ENCODE results near the gene PIM2. TPM values are rescaled to one million over a fixed set of nuclear protein-coding genes. Genes with fewer than 3 reads are reported as not detected.
"Not testable (repeated sequence)": the region's sequence is repeated elsewhere in the genome, so short reads cannot be mapped to it uniquely, and the experiment has no call there.

PIM2 gene
- total and polyA plus RNA-seq, 2 of the 4 experiments (the other 2 are of a cell fraction) = 7.3 to 9.4 TPM

DNA sequence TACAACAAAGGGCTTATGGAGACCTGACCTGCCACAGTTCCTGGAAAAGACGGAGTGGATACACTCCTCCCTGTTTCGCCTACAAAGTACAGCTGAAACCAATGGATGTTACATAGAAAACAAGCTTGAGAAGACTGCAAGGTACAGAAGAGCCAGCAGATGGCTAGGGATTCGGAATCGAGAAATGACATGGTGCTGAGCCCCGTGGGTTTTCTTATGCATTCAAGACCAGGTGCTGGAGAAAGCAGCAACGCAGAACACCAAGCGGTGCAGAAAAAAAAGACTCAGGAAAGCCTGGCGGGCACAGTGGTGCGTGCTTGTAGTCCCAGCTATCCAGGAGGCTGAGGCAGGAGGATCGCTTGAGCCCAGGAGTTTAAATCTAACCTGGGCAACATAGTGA lies 35.1 kb downstream of the PIM2 start:
- Histone ChIP-seq H2BK20ac (ENCODE audit: low read depth, low read length) (no peak overlapping the region), H2AK5ac (ENCODE audit: low read depth, low read length) (no peak overlapping the region), H3K36me3 (ENCODE audit: control insufficient read depth, insufficient read depth, low read length) (no peaks in the 10 kb centered on the region), H3K23ac (ENCODE audit: low read depth, low read length) (no peak overlapping the region), H3K27me3 (ENCODE audit: control insufficient read depth, insufficient read depth, low read length) (no peaks in the 10 kb centered on the region), H3K27ac (ENCODE audit: insufficient read depth, low read length) (no peak overlapping the region), H4K5ac (ENCODE audit: low read depth, low read length) (no peak overlapping the region), H3K9me1 (ENCODE audit: insufficient read depth, low read length) (no peaks in the 10 kb centered on the region), H3K4ac (ENCODE audit: low read depth, low read length) (no peak overlapping the region), H2BK15ac (ENCODE audit: low read depth, low read length) (no peak overlapping the region), H2BK120ac (ENCODE audit: low read depth, low read length) (no peak overlapping the region), H3K79me1 (ENCODE audit: low read depth in 1 of 2, low read length in 2 of 2) (no peaks in the 10 kb centered on the region), H2AFZ (replicated peaks; ENCODE audit: low read length, poor library complexity) (no peak overlapping the region), H2BK5ac (ENCODE audit: low read depth, low read length, poor library complexity, severe bottlenecking) (no peak overlapping the region), H3K18ac (ENCODE audit: low read depth, low read length) (no peak overlapping the region), H3K9me3 (ENCODE audit: control insufficient read depth, insufficient read depth, low read length) (no peaks in the 10 kb centered on the region), H2AK9ac (replicated peaks; ENCODE audit: low read depth, low read length, poor library complexity) (no peak overlapping the region), H3K4me1 (ENCODE audit: control insufficient read depth, insufficient read depth, low read length) (no peaks in the 10 kb centered on the region), H3K14ac (replicated peaks; ENCODE audit: low read depth, low read length) (no peak overlapping the region), H4K91ac (ENCODE audit: insufficient read depth, low read depth, low read length) (no peak overlapping the region), H4K20me1 (ENCODE audit: insufficient read depth, low read length) (no peaks in the 10 kb centered on the region), H3K56ac (ENCODE audit: extremely low read depth, insufficient read depth, low read length) (no peak overlapping the region), H3K4me3 (ENCODE audit: insufficient read depth, low read depth, low read length) (no peak overlapping the region), H4K8ac (ENCODE audit: low read depth in 2 of 2, low read length in 2 of 2) (no peak overlapping the region), H3K4me2 (ENCODE audit: low read depth, low read length) (no peak overlapping the region), H3K9ac (ENCODE audit: low read depth, low read length) (no peak overlapping the region)
- ATAC-seq (ENCODE audit: low read depth) (no peak), DNase-seq (no peak)
- 69% methylated on average over 5 of the region's 10 CpGs; no CpG with 5 or more reads in 1 of the 2 experiments for WGBS, 2 experiments (ENCODE audit: extremely low coverage in 2 of 2, insufficient read length in 1 of 2)
- dilution Hi-C loops (cut with HindIII; ENCODE audit: low sequenced_read_pairs, unreplicated experiment) (no loop called here), in situ Hi-C loops (cut with MboI; ENCODE audit: low sequenced_read_pairs) (no loop called here), intact Hi-C loops (cut with micrococcal nuclease) (no loop called here)
- POLR2A ChIA-PET (ENCODE audit: unreplicated experiment) = no interaction called here
- BruUV-seq (replicated peaks) = no TSS peak
- CTCF ChIA-PET = no interaction called here
- TF ChIP-seq, protein P1, sequence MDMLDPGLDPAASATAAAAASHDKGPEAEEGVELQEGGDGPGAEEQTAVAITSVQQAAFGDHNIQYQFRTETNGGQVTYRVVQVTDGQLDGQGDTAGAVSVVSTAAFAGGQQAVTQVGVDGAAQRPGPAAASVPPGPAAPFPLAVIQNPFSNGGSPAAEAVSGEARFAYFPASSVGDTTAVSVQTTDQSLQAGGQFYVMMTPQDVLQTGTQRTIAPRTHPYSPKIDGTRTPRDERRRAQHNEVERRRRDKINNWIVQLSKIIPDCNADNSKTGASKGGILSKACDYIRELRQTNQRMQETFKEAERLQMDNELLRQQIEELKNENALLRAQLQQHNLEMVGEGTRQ (IDR thresholded peaks at IDR 0.05; ENCODE audit: low read depth, low read length) = no peak
- TF ChIP-seq CEBPB (IDR thresholded peaks at IDR 0.05; ENCODE audit: low read depth, low read length) = no peak
- no peak for TF ChIP-seq MAFK (IDR thresholded peaks at IDR 0.05; ENCODE audit: low read depth, low read length)
- TF ChIP-seq NFE2L2 (IDR thresholded peaks at IDR 0.05; ENCODE audit: low read depth, low read length) = no peak
- no peak for TF ChIP-seq FOS (IDR thresholded peaks at IDR 0.05; ENCODE audit: low read depth, low read length)
- no peak for TF ChIP-seq RCOR1 (IDR thresholded peaks at IDR 0.05; ENCODE audit: insufficient replicate concordance, low read length)

DNA sequence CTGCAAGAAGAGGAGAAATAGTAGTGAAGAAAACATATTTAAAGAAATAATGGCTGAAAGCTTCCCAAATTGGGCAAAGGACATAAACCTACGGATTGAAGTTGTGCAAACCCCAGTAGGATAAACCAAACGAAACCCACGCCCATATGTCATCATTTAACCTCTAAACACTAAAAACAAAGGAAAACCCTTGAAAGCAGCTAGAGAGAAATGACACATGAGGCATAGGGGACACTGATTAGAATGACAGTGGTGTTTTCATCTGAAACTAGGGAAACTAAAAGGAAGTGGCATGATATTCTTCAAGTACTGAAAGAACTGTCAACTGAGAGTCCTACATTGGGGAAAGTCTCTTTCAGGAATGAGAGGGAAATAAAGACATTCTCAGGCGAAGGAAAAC lies 41.9 kb downstream of the PIM2 start:
- not testable (repeated sequence) for ATAC-seq (ENCODE audit: low read depth); H3K9ac ChIP-seq (ENCODE audit: low read depth, low read length)

More for the DNA sequence above, 41.9 kb downstream of the PIM2 start:
- POLR2A ChIA-PET (ENCODE audit: unreplicated experiment) = interaction anchor here (0.6 kb wide), 1 partner anchor 1592 kb away, joined by 9 read pairs; no protein-coding TSS in a partner anchor
- H4K91ac ChIP-seq (ENCODE audit: insufficient read depth, low read depth, low read length); H3K9me3 ChIP-seq (ENCODE audit: control insufficient read depth, insufficient read depth, low read length); H3K18ac ChIP-seq (ENCODE audit: low read depth, low read length); H3K4ac ChIP-seq (ENCODE audit: low read depth, low read length); H2AFZ ChIP-seq (replicated peaks; ENCODE audit: low read length, poor library complexity); H3K27me3 ChIP-seq (ENCODE audit: control insufficient read depth, insufficient read depth, low read length); H2BK15ac ChIP-seq (ENCODE audit: low read depth, low read length); H4K8ac ChIP-seq (ENCODE audit: low read depth in 2 of 2, low read length in 2 of 2); BruUV-seq (replicated peaks); H2BK5ac ChIP-seq (ENCODE audit: low read depth, low read length, poor library complexity, severe bottlenecking); H3K9me1 ChIP-seq (ENCODE audit: insufficient read depth, low read length); dilution Hi-C loops (cut with HindIII; ENCODE audit: low sequenced_read_pairs, unreplicated experiment); H3K56ac ChIP-seq (ENCODE audit: extremely low read depth, insufficient read depth, low read length); H2AK9ac ChIP-seq (replicated peaks; ENCODE audit: low read depth, low read length, poor library complexity); DNase-seq; in situ Hi-C loops (cut with MboI; ENCODE audit: low sequenced_read_pairs); H2BK120ac ChIP-seq (ENCODE audit: low read depth, low read length); H3K36me3 ChIP-seq (ENCODE audit: control insufficient read depth, insufficient read depth, low read length); H3K14ac ChIP-seq (replicated peaks; ENCODE audit: low read depth, low read length); H4K5ac ChIP-seq (ENCODE audit: low read depth, low read length); H3K4me1 ChIP-seq (ENCODE audit: control insufficient read depth, insufficient read depth, low read length); CTCF ChIA-PET; H3K79me1 ChIP-seq (ENCODE audit: low read depth in 1 of 2, low read length in 2 of 2); intact Hi-C loops (cut with micrococcal nuclease); H3K4me3 ChIP-seq (ENCODE audit: insufficient read depth, low read depth, low read length); H2BK20ac ChIP-seq (ENCODE audit: low read depth, low read length); H3K4me2 ChIP-seq (ENCODE audit: low read depth, low read length); H3K23ac ChIP-seq (ENCODE audit: low read depth, low read length); H2AK5ac ChIP-seq (ENCODE audit: low read depth, low read length); H3K27ac ChIP-seq (ENCODE audit: insufficient read depth, low read length); H4K20me1 ChIP-seq (ENCODE audit: insufficient read depth, low read length): not testable (repeated sequence)
- WGBS, 2 experiments (ENCODE audit: extremely low coverage in 2 of 2, insufficient read length in 1 of 2) = no CpG with 5 or more reads among the region's 4 CpGs
